ENCODE measurements around the gene VAC14.

The VAC14 gene

GRCh38 chr16:70779361-70779760, 21.6 kb downstream of the VAC14 start:
- DNase-seq (ENCODE audit: low read depth, low spot score): no peak

DNA sequence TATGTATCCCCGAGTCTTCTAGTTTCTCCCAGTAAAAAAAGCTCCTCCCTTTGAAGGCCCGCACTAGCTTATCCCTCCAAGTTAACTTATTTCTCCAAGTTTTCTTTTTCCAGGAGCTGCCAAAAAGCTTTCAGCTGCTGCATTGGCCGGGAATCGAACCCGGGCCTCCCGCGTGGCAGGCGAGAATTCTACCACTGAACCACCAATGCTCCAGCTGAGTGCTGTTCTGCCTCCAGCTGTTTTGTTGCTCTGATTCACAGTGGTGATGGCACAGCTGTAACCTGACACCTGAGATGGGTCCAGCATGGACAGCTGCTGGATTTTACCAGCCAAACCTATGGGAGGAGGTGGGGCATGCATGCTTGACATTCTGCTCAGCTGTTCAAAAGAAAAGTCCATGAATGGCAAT, 22.1 kb downstream of the VAC14 start:
- H3K4me3 ChIP-seq: no peak overlapping the region
- TF ChIP-seq POLR2AphosphoS5 (IDR thresholded peaks at IDR 0.05; ENCODE audit: borderline replicate concordance, low read depth, low read length) (peak; percentile 57; the same call in 1 of the 2 replicates), FOXP2 (optimal IDR thresholded peaks at IDR 0.05; ENCODE audit: control extremely low read depth, extremely low read length, insufficient read depth) (no peak)
- no peaks in the 10 kb centered on the region for H3K9me3 ChIP-seq (ENCODE audit: low read depth, low read length)
- 0 out of 2 replicates have a peak overlapping the region, but pooled peaks have one; percentile 31 for H3K27ac ChIP-seq
- peaks cover 10% of the 10 kb centered on the region; the same call in 1 of the 2 replicates for H3K36me3 ChIP-seq (ENCODE audit: insufficient read depth, low read length)
- H3K9ac ChIP-seq (ENCODE audit: insufficient read length): no peak overlapping the region
- no peak for DNase-seq (ENCODE audit: low read depth, low spot score)

More at GRCh38 chr16:70779361-70779760, 21.6 kb downstream of the VAC14 start:
- Histone ChIP-seq H3K9ac (ENCODE audit: insufficient read length) (no peak overlapping the region), H3K9me3 (ENCODE audit: low read depth, low read length) (no peaks in the 10 kb centered on the region), H3K36me3 (ENCODE audit: insufficient read depth, low read length) (peaks cover 10% of the 10 kb centered on the region; the same call in 1 of the 2 replicates), H3K4me3 (no peak overlapping the region), H3K27ac (no peak overlapping the region)
- TF ChIP-seq FOXP2 (optimal IDR thresholded peaks at IDR 0.05; ENCODE audit: control extremely low read depth, extremely low read length, insufficient read depth) (no peak), POLR2AphosphoS5 (IDR thresholded peaks at IDR 0.05; ENCODE audit: borderline replicate concordance, low read depth, low read length) (no peak), EZH2 (IDR thresholded peaks at IDR 0.05) (no peak)

- no peak overlapping the region for H3K27ac ChIP-seq
- H3K9ac ChIP-seq (ENCODE audit: insufficient read length): no peak overlapping the region
- DNase-seq (ENCODE audit: low read depth, low spot score): no peak
- H3K36me3 ChIP-seq (ENCODE audit: insufficient read depth, low read length): peaks cover 10% of the 10 kb centered on the region; the same call in 1 of the 2 replicates
- H3K9me3 ChIP-seq (ENCODE audit: low read depth, low read length): no peaks in the 10 kb centered on the region
- TF ChIP-seq POLR2AphosphoS5 (IDR thresholded peaks at IDR 0.05; ENCODE audit: borderline replicate concordance, low read depth, low read length) (peak; percentile 42), EZH2 (IDR thresholded peaks at IDR 0.05) (no peak)
- no peak overlapping the region for H3K4me3 ChIP-seq
Observed at GRCh38 chr16:70777973-70778406, 23.0 kb downstream of the VAC14 start.

DNA sequence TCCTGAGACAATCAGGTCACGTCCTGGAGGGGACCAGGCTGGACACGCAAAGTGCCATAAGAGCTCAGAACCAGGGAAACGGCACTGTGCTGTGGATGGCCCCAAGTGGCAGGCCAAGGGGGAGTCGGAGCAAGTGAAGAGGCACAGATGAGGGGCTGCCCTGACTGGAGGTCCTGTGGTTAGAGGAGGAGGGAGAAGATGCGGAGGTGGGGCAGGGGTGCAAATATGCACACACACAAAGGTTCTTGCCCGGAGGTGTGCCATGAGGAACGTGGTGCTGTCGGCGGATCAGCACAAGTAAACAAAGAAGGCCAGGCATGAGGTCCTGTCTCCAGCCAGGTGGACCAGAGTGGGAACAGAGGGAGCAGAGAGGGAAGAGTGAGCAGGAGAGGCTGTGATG, 23.5 kb downstream of the VAC14 start:
- TF ChIP-seq EZH2 (IDR thresholded peaks at IDR 0.05) (no peak), POLR2AphosphoS5 (IDR thresholded peaks at IDR 0.05; ENCODE audit: borderline replicate concordance, low read depth, low read length) (no peak), FOXP2 (optimal IDR thresholded peaks at IDR 0.05; ENCODE audit: control extremely low read depth, extremely low read length, insufficient read depth) (no peak)
- no peak overlapping the region for H3K9ac ChIP-seq (ENCODE audit: insufficient read length)
- peaks cover 6% of the 10 kb centered on the region; the same call in 1 of the 2 replicates for H3K36me3 ChIP-seq (ENCODE audit: insufficient read depth, low read length)
- H3K27ac ChIP-seq: no peak overlapping the region
- no peak for DNase-seq (ENCODE audit: low read depth, low spot score)
- H3K9me3 ChIP-seq (ENCODE audit: low read depth, low read length): no peaks in the 10 kb centered on the region
- H3K4me3 ChIP-seq: no peak overlapping the region

DNA sequence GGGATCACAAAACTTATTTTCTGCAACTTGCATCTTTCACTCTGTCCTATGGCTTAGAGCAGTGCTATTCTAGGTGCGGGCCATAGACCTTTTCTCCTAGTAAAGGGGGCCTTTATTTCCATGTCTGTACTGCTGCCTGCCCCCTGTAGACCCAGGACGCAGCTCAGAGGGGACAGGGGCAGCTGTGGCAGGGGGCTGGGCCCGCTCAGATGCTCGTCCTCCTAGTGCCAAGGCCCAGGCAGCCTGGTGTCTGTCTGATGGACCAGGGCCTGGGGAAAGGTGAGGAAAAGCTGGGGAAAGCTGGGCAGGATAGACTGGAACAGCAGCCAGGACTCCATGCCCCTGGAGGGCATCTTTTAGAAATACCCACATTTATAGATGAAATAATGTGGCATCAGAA, 25.6 kb downstream of the VAC14 start:
- Histone ChIP-seq H3K27ac (no peak overlapping the region), H3K9me3 (ENCODE audit: low read depth, low read length) (no peaks in the 10 kb centered on the region), H3K4me3 (no peak overlapping the region), H3K36me3 (ENCODE audit: insufficient read depth, low read length) (no peaks in the 10 kb centered on the region; the same call in 1 of the 2 replicates), H3K9ac (ENCODE audit: insufficient read length) (no peak overlapping the region)
- DNase-seq (ENCODE audit: low read depth, low spot score): no peak
- no peak for TF ChIP-seq EZH2 (IDR thresholded peaks at IDR 0.05)
- TF ChIP-seq POLR2AphosphoS5 (IDR thresholded peaks at IDR 0.05; ENCODE audit: borderline replicate concordance, low read depth, low read length): no peak
- TF ChIP-seq FOXP2 (optimal IDR thresholded peaks at IDR 0.05; ENCODE audit: control extremely low read depth, extremely low read length, insufficient read depth): no peak

GRCh38 chr16:70774261-70774660, 26.7 kb downstream of the VAC14 start:
- no peak overlapping the region for H3K9ac ChIP-seq (ENCODE audit: insufficient read length)
- no peaks in the 10 kb centered on the region for H3K9me3 ChIP-seq (ENCODE audit: low read depth, low read length)
- DNase-seq (ENCODE audit: low read depth, low spot score): no peak
- no peak overlapping the region for H3K4me3 ChIP-seq
- H3K27ac ChIP-seq: no peak overlapping the region
- TF ChIP-seq EZH2 (IDR thresholded peaks at IDR 0.05) (no peak), POLR2AphosphoS5 (IDR thresholded peaks at IDR 0.05; ENCODE audit: borderline replicate concordance, low read depth, low read length) (no peak), FOXP2 (optimal IDR thresholded peaks at IDR 0.05; ENCODE audit: control extremely low read depth, extremely low read length, insufficient read depth) (no peak)
- no peaks in the 10 kb centered on the region for H3K36me3 ChIP-seq (ENCODE audit: insufficient read depth, low read length)

- TF ChIP-seq FOXP2 (optimal IDR thresholded peaks at IDR 0.05; ENCODE audit: control extremely low read depth, extremely low read length, insufficient read depth) (no peak), EZH2 (IDR thresholded peaks at IDR 0.05) (no peak)
Observed at GRCh38 chr16:70772493-70772892, 28.5 kb downstream of the VAC14 start.

GRCh38 chr16:70770626-70771552, 30.1 kb downstream of the VAC14 start:
- no peak for DNase-seq (ENCODE audit: low read depth, low spot score)
- H3K27ac ChIP-seq: no peak overlapping the region
- H3K9me3 ChIP-seq (ENCODE audit: low read depth, low read length): no peaks in the 10 kb centered on the region
- TF ChIP-seq FOXP2 (optimal IDR thresholded peaks at IDR 0.05; ENCODE audit: control extremely low read depth, extremely low read length, insufficient read depth): no peak
- TF ChIP-seq POLR2AphosphoS5 (IDR thresholded peaks at IDR 0.05; ENCODE audit: borderline replicate concordance, low read depth, low read length): no peak
- no peak for TF ChIP-seq EZH2 (IDR thresholded peaks at IDR 0.05)
- H3K36me3 ChIP-seq (ENCODE audit: insufficient read depth, low read length): no peaks in the 10 kb centered on the region
- H3K4me3 ChIP-seq: no peak overlapping the region
- H3K9ac ChIP-seq (ENCODE audit: insufficient read length): no peak overlapping the region

More at GRCh38 chr16:70772493-70772892, 28.5 kb downstream of the VAC14 start:
- no peak for DNase-seq (ENCODE audit: low read depth, low spot score)
- no peaks in the 10 kb centered on the region for H3K36me3 ChIP-seq (ENCODE audit: insufficient read depth, low read length)
- H3K9ac ChIP-seq (ENCODE audit: insufficient read length): no peak overlapping the region
- no peak overlapping the region for H3K27ac ChIP-seq
- no peak overlapping the region for H3K4me3 ChIP-seq
- H3K9me3 ChIP-seq (ENCODE audit: low read depth, low read length): no peaks in the 10 kb centered on the region
